ENCODE measurements around the gene CD79A.

Gene CD79A

DNA sequence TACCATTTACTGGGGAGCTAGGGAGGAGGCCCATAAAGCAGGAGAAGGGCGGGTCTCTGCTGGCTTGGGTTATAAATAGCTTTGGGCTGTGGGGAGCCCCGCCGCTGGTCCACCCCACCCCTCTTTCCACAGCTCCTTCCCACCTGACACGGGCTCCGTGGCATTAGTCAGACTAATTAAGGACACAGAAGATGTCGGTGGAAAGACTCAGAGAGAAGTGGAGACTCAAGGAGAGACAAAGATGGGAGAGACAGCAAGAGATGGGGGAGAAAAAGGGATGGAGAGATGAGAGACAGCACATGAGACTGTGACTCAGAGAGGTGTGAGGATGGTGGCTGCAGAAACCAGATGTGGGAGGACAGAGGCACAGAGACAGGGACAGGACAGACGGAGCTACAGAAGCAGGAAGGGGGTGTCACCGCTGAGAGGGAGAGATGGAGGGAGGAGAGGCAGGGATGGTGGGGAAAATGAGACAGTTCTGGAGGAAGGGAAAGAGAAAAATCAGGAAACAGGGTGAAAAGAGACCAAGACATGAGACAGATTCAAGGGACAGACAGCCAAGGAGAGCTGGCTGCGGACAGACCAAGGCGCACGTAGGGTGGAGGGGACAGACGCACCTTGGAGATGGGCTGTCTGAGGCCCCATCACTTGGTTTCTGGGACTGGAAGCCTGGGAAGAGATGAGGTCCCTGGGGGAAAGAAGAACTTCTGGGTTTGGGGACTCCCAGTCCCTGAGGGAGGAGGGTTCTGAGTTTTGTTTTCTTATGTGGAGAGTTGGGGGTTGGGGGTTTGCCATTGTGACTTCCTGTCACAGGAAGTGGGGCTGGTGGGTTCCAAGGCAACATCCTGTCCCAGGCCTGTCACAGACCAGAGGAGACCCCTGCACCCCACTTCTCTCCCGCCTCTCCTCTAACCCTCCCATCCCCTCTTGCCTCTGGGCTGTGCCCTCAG lies 10.0 kb downstream of the CD79A start:
- no peak for DNase-seq

DNA sequence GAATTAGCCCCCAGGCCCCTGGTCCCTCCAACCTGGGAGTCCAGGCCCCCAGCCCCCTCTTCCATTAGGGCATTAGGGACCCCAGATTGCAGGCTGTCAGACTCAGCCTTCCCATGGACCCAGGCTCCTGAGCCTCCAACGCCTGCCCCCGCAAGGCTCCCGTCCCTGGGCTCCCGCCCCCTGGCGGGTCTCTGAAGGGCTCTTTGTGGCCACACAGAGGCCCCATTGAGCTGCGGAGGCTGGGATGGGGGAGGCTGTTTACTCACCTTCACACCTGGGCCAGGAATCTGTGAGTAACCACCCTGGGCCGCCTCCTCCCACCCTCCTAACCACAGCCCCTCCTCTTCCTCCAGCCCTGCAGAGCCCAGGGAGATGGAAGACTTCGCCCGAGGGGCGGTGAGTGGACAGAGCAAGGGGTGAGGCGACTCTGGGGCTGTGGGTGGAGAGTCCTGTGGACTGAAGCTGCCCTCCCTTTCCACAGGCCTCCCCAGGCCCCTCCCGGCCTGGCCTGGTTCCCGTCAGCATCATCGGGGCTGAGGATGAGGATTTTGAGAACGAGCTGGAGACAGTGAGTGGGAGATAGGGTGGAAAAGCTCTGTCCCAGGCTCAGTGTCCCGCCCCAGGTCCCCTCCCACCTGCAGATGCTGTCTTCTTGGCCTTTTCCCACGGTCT lies 10.8 kb downstream of the CD79A start:
- DNase-seq = peak; percentile 44

DNA sequence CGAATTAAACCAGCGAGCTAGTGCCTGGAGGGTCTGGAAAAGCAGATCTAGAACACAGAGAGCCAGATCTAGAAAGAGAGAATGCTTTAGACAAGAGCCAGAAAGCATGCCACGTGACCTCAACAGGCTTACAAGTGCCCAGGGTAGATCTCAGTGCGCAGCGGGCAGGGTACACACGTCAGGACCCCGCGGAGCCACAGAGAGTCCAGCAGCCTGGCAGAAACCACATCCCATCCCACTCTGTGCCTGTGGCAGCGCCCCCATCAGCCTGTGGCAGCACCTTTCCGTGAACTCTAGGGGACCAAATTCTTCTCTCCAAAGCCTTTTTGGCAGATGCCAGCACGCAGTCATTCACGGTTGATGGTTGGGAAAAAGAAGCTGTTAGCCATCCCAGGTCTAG lies 11.8 kb downstream of the CD79A start:
- DNase-seq = no peak

DNA sequence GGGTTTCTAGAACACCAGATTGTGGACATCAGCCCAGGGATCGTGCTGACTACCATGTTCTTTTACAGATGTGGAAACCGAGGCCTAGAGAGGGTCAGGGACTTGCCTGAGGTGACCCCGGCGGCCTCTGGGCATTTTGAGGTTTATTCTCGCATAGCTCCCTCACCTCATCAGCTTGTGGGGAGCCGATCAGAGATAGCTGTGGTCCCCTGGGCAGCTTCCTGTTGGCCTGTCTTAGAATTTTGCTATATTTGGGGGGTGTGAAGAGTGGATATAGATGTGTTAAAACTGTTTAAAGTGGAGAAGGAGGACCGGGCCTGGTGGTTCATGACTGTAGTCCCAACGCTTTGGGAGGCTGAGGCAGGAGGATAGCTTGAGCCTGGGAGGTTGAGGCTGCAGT lies 12.8 kb downstream of the CD79A start:
- DNase-seq = no peak

DNA sequence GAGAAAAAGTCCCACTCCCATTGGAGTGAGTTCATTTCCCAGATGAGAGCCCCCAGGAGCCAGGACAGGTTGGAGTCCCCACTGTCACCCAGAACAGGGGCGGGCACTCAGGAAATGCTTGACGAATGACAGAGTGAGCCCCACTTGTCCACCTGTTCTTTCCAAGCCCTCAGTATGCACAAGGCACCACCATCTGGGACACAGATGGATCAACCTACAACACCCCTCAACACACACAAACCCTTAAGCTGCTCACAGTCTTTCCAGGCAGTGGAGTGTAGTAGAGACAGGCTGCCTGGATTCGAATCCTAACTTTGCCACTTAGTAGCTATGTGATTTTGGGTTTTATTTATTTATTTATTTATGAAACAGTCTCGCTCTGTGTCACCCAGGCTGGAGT lies 13.9 kb downstream of the CD79A start:
- DNase-seq = no peak

DNA sequence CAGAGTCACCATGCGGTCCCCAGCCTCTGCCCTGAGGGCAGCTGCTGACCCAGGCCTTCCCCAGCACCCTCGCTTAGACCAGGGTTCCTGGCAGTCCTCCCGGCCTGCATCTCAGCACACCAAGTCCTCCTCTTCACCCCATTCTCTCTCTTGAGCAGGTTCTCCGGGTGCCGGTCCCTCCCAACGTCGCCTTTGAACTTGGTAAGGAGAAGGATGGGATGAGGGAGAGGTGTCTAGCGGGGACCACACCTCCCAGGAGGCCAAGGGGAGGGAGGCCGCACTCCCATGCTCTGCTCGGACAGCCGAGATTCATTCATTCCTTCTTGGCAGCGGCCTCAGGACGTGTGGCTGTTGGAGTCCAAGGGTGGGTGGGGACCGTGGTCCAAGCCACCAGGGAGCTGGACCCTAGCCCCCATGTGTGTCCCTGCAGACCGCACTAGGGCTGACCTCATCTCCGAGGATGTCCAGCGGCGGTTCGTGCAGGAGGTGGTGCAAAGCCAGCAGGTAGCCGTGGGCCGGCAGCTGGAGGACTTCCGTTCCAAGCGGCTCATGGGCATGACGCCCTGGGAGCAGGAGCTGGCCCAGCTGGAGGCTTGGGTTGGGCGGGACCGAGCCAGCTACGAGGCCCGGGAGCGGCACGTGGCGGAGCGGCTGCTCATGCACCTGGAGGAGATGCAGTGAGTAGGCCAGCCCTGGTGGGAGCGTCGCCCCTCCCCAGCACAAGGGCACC lies 15.3 kb downstream of the CD79A start:
- no peak for DNase-seq

DNA sequence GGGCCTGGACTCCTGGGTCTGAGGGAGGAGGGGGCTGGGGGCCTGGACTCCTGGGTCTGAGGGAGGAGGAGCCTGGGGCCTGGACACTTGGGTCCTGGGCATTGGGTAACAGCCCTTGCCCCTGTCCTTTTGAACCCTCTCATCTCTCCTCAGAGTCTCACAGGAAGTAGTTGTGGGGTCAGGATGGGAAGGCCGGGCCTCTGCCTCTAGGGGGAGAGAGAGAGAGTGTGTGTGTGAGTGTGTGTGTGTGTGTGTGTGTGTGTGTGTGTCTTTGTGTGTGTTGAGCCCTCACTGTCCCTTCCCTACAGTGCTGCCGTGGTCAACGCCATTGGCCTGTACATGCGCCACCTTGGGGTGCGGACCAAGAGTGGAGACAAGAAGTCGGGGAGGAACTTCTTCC lies 16.8 kb downstream of the CD79A start:
- peak; percentile 36 for DNase-seq

DNA sequence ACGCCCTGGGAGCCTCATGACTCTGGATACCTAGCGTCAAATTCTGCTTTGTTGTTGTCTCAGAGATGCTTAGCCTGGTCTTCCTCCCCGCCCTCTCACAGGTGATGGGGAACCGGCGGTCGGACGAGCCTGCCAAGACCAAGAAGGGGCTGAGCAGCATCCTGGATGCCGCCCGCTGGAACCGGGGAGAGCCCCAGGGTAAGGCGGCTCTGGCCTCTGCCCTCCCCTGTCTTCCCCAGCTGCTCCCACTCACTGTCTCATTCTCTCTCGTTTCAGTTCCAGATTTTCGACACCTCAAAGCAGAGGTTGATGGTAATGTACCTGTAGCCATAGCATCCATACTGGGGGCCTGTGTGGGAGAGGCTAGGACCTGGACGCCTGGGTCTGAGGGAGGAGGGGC lies 17.3 kb downstream of the CD79A start:
- DNase-seq = no peak

DNA sequence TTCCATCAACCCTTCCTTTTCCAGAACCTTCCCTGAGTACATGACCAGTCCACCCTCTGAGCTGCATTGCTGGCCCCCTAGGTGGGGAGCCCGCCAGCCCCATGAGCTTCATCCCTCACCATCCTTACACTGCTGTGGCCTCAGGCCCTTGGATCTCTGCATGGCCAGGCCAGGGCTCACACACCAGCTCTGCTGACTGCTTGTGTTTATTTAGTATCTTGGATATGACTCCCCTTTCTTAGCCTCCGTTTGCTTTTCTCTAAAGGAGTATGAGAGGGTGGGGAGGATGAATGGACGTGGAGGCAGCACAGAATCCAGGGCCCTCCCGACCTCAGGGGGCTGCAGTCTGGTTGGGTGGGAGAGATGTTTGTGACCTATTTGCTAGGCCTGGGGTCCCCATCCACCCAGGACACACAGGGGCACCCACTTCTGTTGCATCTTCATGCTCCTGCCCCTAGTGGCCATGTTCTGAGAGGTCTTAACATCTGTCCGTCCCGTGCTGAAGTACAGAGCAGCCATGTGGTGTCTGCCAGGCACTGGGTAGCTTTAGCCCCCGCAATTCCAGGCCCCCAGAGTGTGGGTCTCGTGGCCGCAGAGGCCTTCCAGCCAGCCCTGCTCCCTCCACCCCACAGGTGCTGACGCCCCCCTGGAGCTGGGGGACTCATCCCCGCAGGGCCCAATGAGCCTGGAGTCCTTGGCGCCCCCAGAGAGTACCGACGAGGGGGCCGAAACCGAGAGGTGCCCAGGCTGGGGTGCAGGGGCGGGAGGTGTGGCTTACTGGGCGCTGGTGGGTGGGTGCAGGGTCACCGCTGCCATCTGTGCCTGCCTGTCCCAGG lies 18.9 kb downstream of the CD79A start:
- no peak for DNase-seq

DNA sequence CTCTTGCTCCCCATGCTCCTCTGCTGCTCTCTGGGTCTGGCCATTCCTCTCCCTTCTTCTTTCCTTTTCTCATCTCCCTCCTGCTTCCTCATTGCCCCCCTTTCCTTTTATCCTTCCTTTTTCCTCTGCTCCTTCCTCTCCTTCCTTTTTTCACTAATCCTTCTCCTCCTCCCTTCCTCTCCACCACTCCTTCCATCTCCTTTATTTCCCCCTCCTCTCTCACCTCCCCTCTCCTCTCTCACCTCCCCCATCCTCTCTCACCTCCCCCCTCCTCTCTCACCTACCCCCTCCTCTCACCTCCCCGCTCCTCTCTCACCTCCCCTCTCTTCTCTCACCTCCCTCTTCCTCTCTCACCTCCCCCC lies 19.5 kb downstream of the CD79A start:
- DNase-seq = no peak

DNA sequence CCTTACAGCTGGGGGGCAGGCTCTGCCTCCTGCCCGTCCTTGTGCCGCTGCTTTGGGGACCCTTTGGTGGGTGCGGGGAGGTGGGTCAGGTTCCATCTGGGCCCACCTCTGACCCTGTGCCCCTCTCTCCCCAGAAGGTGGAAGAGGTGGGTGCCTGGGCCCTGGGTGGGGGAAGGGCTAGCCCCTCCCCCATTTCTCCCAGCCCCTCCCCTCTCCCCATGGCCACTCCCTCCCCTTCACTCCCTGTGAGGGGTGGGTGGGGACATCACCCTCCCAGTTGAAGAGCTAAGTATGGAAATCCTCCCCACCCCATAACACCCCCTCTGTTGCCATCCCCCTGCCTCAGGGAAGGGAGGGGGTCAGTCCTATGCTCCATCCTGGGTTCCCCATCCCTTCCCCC lies 20.1 kb downstream of the CD79A start:
- DNase-seq = no peak

DNA sequence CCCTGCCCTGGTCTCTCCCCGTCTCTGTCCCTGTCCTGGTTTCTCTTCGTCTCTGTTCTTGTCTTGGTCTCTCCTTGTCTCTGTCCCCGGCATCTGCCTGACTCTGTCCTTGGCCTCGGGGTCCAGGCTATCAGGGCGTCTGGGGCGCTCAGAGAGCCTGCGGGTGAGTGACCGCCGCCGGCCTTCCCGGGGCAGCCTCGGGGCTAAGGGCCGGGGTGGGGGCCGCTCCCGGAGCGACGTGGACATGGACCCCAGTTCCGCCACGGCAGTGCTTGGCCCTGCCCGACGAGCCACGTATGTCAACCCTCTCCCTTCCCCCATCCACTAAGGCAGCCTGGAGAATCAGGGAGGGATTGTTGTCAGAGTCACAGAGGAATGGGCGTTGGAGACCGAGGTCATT lies 20.7 kb downstream of the CD79A start:
- DNase-seq = no peak

DNA sequence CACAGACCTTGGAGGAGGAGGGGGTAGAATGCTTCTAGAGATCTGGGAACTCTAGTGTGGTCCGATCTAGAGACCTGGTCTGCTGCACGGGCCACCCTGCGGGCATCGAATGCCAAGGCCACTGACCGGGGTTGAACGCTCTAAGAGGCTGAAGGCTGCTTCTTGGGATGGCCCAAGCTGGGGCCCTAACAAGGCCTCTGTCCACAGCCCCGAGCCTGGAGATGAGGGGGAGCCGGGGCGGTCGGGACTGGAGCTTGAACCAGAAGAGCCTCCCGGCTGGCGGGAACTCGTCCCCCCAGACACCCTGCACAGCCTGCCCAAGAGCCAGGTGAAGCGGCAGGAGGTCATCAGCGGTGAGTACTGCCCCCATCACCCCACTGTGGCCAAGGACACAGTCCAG lies 21.2 kb downstream of the CD79A start:
- no peak for DNase-seq

DNA sequence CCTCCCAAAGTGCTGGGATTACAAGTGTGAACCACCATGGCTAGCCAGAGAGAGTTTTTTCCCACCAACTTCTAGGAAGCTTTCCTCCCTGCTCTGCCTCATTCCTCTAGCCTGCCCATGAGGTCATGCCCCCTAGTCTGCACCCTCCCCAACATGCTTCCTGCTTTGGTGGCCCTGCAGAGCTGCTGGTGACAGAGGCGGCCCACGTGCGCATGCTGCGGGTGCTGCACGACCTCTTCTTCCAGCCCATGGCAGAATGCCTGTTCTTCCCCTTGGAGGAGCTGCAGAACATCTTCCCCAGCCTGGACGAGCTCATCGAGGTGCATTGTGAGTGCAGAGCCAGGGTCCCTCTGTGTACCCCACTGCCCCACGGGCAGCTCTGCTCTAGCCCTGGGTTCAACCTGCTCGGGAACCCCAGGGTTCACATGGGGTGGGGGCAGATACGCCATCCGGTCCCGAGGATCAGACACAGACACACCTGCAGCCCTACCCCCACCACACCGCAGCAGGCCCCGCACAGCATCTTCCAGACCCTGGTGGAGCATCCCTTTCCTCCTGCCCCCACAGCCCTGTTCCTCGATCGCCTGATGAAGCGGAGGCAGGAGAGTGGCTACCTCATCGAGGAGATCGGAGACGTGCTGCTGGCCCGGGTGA lies 24.8 kb downstream of the CD79A start:
- DNase-seq = no peak

DNA sequence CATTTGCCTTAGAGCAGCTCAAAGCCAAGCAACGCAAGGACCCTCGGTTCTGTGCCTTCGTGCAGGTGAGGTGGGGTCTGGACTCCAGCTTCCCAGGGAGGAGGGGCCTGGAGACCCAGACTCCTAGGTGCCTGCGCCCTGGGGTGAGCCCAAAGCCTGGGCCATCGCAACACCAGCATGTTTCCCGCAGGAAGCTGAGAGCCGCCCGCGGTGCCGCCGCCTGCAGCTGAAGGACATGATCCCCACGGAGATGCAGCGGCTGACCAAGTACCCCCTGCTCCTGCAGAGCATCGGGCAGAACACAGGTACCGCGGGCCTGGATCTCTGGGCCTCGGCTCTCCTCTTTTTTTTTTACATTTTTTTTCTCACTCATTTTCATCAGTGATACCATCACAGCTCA lies 25.5 kb downstream of the CD79A start:
- no peak for DNase-seq

DNA sequence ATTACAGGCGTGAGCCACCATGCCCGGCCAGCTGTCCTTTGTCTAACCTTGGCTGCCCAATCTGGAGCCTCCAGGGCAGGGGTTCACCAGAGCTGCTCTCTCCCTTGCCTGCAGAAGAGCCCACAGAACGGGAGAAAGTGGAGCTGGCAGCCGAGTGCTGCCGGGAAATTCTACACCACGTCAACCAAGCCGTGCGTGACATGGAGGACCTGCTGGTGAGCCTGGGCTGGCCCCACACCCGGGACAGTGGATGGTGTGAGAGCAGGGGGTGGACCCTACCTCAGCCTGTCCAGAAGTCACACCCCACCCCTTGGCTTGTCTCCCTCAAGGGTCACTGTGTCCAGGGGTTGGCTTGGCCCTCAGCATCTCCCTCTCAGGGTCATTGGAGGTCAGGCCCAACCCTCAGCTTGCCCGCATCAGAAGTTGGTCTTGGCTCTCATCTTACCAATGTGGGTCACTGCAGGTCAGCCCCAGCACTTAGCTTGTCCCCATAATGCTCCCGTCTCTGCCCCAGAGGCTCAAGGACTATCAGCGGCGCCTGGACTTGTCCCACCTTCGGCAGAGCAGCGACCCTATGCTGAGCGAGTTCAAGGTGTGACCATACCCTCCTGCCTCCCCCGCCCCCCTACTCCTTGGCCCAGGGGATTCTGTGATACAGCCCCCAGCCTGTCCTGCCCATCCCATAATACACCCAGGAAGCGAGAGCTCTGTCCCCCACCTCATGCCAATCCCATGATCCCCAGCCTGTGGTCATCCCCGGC lies 26.3 kb downstream of the CD79A start:
- DNase-seq = no peak

DNA sequence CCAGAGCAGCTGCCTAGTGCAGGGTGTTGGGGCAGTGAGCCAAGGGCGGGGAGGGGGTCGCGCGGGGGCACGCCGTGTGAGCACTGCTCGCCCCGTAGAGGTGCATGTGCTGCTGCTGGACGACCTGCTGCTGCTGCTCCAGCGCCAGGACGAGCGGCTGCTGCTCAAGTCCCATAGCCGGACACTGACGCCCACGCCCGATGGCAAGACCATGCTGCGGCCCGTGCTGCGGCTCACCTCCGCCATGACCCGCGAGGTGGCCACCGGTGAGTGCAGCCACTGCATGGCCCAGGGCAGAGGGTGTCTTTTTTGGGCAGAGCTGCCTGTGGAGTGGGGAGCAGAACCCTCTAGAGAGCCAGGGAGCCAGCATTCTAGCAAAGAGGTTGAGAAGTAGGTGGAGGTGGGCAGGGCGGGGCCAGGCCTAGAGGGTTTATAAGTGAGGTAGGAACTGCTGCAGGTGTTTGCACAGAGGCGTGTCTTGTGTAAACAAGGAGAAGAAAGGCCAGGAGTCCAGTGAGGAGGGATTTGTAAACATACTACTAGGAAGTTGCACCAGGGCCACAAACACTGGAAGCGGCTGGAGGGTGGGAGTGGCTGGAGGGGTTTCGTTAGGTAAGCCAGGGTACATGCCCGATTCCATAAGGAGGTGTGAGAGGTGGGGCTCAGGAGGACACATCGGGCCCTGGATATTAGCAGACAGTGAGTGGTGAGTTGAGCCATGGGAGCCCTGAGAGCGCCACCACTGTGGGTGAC lies 27.2 kb downstream of the CD79A start:
- DNase-seq = no peak

DNA sequence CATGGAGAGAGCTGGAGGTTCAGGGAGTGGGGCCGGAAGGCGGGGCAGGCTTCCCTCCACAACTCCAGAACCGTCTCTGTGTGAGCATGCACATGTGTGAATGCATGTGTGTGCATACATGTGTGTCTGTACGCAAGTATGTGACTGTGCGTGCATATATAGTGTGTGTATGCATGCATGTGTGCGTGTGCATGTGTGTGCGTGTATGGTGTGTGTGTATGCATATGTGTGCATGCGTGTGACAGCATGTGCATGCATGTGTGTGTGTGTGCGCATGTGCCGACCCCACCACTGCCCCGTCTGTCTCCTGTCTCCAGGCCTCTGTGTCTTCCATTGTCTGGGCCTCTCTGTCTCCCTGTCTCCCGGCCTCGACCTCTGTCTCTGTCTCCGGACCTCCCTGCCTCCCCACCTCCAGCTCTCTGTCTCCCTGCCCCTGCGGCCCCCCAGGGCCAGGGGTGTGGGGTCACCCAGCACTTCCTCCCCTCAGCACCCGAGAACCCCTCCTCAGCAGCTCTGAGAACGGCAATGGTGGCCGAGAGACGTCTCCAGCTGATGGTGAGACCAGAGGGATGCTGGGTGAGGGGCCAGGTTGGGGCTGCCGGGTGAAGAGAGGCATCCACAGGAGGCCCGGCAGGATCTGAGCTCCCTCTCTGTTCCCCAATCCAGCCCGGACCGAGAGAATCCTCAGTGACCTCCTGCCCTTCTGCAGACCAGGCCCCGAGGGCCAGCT lies 28.4 kb downstream of the CD79A start:
- DNase-seq = no peak

DNA sequence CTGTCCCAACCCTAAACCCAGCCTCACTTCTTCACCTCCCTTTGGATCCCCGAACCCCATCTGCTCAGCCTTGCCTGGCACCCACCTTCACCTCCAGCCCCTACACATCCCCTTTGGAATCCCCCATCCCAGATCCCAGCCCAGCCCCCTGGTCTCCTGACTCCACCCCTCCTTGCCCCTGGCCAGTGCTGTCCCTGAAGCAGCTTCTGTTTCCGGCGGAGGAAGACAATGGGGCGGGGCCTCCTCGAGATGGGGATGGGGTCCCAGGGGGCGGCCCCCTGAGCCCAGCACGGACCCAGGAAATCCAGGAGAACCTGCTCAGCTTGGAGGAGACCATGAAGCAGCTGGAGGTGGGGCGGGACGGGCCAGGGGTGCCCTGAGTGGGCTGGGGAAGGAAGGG lies 29.2 kb downstream of the CD79A start:
- DNase-seq = no peak

All from fibroblast of skin of right biceps (primary cell).